ENCODE results near the gene PDZD2.

- TF ChIP-seq CTCF (IDR thresholded peaks at IDR 0.05; ENCODE audit: low read length) (no peak), EZH2phosphoT487 (IDR thresholded peaks at IDR 0.05; ENCODE audit: low read length) (no peak)
Measured at GRCh38 chr5:31999470-31999869, 360.5 kb downstream of the PDZD2 start.

Data from MM.1S (cell line).